ENCODE measurements around the gene PXDC1. TPM values are rescaled to one million over a fixed set of nuclear protein-coding genes. Genes with fewer than 3 reads are reported as not detected.

The PXDC1 gene
- polyA plus RNA-seq, 1 donor from 2014 or later, result 3.9 TPM

- H3K9ac ChIP-seq (ENCODE audit: low read length), result no peak overlapping the region
- H3K27ac ChIP-seq (ENCODE audit: low read length), result no peak overlapping the region
- H3K9me3 ChIP-seq (ENCODE audit: low read length), result no peaks in the 10 kb centered on the region
- TF ChIP-seq RAD21 (conservative IDR thresholded peaks at IDR 0.05) (no peak), EP300 (conservative IDR thresholded peaks at IDR 0.05; ENCODE audit: poor library complexity, severe bottlenecking) (no peak), CTCF (IDR thresholded peaks at IDR 0.05; ENCODE audit: poor library complexity, severe bottlenecking) (no peak), REST (IDR thresholded peaks at IDR 0.05; ENCODE audit: borderline replicate concordance) (no peak), EZH2 (IDR thresholded peaks at IDR 0.05; ENCODE audit: borderline replicate concordance, insufficient read depth, low read length, poor library complexity, severe bottlenecking) (no peak), SMC3 (conservative IDR thresholded peaks at IDR 0.05; ENCODE audit: poor library complexity) (no peak), POLR2AphosphoS5 (IDR thresholded peaks at IDR 0.05) (no peak)
- no peaks in the 10 kb centered on the region for H4K20me1 ChIP-seq (ENCODE audit: insufficient read depth)
- no peak overlapping the region for H3K4me3 ChIP-seq (ENCODE audit: low read length)
- no peak overlapping the region for H2AFZ ChIP-seq (ENCODE audit: low read depth, low read length)
- no peaks in the 10 kb centered on the region for H3K79me2 ChIP-seq (replicated peaks; ENCODE audit: insufficient read depth, low read length)
- H3K9me2 ChIP-seq (ENCODE audit: insufficient read depth, low read length), result no peaks in the 10 kb centered on the region
- no peak overlapping the region for H3K4me2 ChIP-seq (ENCODE audit: low read length)
- H3K36me3 ChIP-seq (ENCODE audit: insufficient read depth, low read length), result no peaks in the 10 kb centered on the region
- no peaks in the 10 kb centered on the region for H3K27me3 ChIP-seq (ENCODE audit: insufficient read depth, low read depth, low read length)
- H3F3A ChIP-seq (ENCODE audit: insufficient read depth, low read length, poor library complexity, severe bottlenecking), result no peaks in the 10 kb centered on the region
These were observed 21.7 kb downstream of the PXDC1 start for GRCh38 chr6:3729603-3730344.

- Histone ChIP-seq H3K36me3 (ENCODE audit: insufficient read depth, low read length) (no peaks in the 10 kb centered on the region), H3K27me3 (ENCODE audit: insufficient read depth, low read depth, low read length) (no peaks in the 10 kb centered on the region), H3K4me2 (ENCODE audit: low read length) (no peak overlapping the region), H4K20me1 (ENCODE audit: insufficient read depth) (no peaks in the 10 kb centered on the region), H3K27ac (ENCODE audit: low read length) (no peak overlapping the region), H3K4me3 (ENCODE audit: low read length) (no peak overlapping the region), H3K79me2 (replicated peaks; ENCODE audit: insufficient read depth, low read length) (no peaks in the 10 kb centered on the region), H3F3A (ENCODE audit: insufficient read depth, low read length, poor library complexity, severe bottlenecking) (no peaks in the 10 kb centered on the region), H3K9me2 (ENCODE audit: insufficient read depth, low read length) (no peaks in the 10 kb centered on the region), H2AFZ (ENCODE audit: low read depth, low read length) (no peak overlapping the region), H3K9ac (ENCODE audit: low read length) (no peak overlapping the region), H3K9me3 (ENCODE audit: low read length) (no peaks in the 10 kb centered on the region)
- TF ChIP-seq POLR2AphosphoS5 (IDR thresholded peaks at IDR 0.05) (no peak), EP300 (conservative IDR thresholded peaks at IDR 0.05; ENCODE audit: poor library complexity, severe bottlenecking) (no peak), MXI1 (conservative IDR thresholded peaks at IDR 0.05; ENCODE audit: poor library complexity, severe bottlenecking) (no peak), EZH2 (IDR thresholded peaks at IDR 0.05; ENCODE audit: borderline replicate concordance, insufficient read depth, low read length, poor library complexity, severe bottlenecking) (no peak), TAF1 (IDR thresholded peaks at IDR 0.05; ENCODE audit: low read depth) (no peak), RAD21 (conservative IDR thresholded peaks at IDR 0.05) (no peak), CTCF (IDR thresholded peaks at IDR 0.05; ENCODE audit: poor library complexity, severe bottlenecking) (no peak), REST (IDR thresholded peaks at IDR 0.05; ENCODE audit: borderline replicate concordance) (no peak), SMC3 (conservative IDR thresholded peaks at IDR 0.05; ENCODE audit: poor library complexity) (no peak)
These were observed 23.9 kb downstream of the PXDC1 start for GRCh38 chr6:3727593-3728108.

Data from neural cell (in vitro differentiated cells).